ENCODE measurements around the gene SLC38A4. TPM values are rescaled to one million over a fixed set of nuclear protein-coding genes. Genes with fewer than 3 reads are reported as not detected.
A peak's percentile ranks its signal among the peaks of the same experiment; 100 is the strongest.

Gene SLC38A4
- total RNA-seq, 4 donors from 2014 or later: 1.0 to 2.3 (median 1.6) TPM

DNA sequence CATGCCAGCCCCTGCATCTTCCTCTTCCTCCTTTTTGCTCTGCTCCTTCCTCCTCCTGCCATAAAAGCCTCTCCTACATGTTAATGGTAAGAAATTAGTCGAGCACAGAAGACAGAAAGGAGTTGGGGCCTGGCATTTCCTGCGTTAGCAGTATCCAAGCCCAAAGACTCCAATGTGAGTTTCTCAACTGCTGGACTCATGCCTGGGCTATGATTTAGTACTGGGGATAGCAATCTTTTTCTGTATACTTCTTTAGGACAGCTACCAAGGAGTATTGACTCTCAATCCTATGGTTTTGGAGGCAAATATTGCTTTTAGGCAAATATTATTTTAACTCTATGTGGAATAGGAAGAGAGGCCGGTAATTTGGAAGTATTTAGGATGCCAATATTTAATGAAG, 18.0 kb upstream of the SLC38A4 start:
- 43% methylated on average over 3 of the region's 3 CpGs for WGBS

DNA sequence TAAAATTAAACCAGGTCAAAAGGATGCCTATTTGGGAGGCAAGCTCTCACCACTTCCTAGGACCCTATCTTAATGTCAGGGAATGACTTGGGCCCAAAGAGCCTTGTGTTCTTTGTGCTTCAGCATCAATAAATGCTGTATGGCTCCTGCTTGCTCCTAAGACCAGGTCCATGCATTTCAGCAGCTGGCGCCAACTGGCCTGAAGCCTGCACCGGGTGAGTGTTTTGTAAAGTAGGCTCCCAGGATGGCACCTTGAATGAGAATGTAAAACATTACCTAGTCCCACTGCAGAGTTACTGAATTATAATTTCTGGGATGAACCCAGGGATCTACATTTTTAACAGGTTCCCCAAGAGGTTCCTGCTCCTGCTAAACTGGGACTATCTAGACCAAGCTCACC, 16.1 kb upstream of the SLC38A4 start:
- TF ChIP-seq EP300 (IDR thresholded peaks at IDR 0.05) (no peak), POLR2AphosphoS5 (IDR thresholded peaks at IDR 0.05) (no peak), POLR2A (IDR thresholded peaks at IDR 0.05) (no peak)
- TF ChIP-seq, protein P1, sequence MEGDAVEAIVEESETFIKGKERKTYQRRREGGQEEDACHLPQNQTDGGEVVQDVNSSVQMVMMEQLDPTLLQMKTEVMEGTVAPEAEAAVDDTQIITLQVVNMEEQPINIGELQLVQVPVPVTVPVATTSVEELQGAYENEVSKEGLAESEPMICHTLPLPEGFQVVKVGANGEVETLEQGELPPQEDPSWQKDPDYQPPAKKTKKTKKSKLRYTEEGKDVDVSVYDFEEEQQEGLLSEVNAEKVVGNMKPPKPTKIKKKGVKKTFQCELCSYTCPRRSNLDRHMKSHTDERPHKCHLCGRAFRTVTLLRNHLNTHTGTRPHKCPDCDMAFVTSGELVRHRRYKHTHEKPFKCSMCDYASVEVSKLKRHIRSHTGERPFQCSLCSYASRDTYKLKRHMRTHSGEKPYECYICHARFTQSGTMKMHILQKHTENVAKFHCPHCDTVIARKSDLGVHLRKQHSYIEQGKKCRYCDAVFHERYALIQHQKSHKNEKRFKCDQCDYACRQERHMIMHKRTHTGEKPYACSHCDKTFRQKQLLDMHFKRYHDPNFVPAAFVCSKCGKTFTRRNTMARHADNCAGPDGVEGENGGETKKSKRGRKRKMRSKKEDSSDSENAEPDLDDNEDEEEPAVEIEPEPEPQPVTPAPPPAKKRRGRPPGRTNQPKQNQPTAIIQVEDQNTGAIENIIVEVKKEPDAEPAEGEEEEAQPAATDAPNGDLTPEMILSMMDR (IDR thresholded peaks at IDR 0.05): no peak
- H3K36me3 ChIP-seq: no peaks in the 10 kb centered on the region

More for the DNA sequence above, 18.0 kb upstream of the SLC38A4 start:
- Histone ChIP-seq H3K27ac (no peak overlapping the region), H3K4me3 (no peak overlapping the region), H3K9me3 (no peaks in the 10 kb centered on the region), H3K36me3 (no peaks in the 10 kb centered on the region), H3K27me3 (no peaks in the 10 kb centered on the region), H3K4me1 (no peaks in the 10 kb centered on the region)
- no peak for DNase-seq (ENCODE audit: low spot score in 2 of 2)
- TF ChIP-seq POLR2A (IDR thresholded peaks at IDR 0.05): no peak
- TF ChIP-seq EP300 (IDR thresholded peaks at IDR 0.05): no peak
- TF ChIP-seq, protein P1 (IDR thresholded peaks at IDR 0.05): no peak
- no peak for TF ChIP-seq POLR2AphosphoS5 (IDR thresholded peaks at IDR 0.05)

DNA sequence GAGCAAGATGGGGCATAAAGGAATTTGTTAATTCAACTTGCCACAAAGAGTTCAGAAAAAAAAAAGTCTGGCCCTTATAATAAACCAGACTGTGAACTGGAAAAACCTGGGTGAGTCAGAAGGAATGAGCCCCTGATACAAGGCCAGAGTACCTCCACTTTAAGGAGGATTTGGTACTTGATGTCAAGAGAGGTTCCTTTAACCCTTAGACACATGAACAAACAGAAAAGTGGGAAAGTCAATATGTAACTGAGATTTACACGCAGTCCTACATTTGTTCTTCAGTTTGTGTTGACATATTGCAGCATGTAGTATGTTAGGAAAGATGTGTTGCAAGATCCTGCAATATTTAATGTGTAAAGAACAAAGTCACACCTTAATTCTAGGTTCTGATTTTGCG, 14.2 kb upstream of the SLC38A4 start:
- Histone ChIP-seq H3K27me3 (no peaks in the 10 kb centered on the region), H3K27ac (no peak overlapping the region), H3K9me3 (no peaks in the 10 kb centered on the region), H3K4me3 (no peak overlapping the region), H3K4me1 (no peaks in the 10 kb centered on the region), H3K36me3 (no peaks in the 10 kb centered on the region)
- WGBS: 84% methylated on average over 2 of the region's 2 CpGs
- DNase-seq (ENCODE audit: low spot score in 2 of 2): no peak
- no peak for TF ChIP-seq EP300 (IDR thresholded peaks at IDR 0.05)
- TF ChIP-seq, protein P1 (IDR thresholded peaks at IDR 0.05): no peak
- no peak for TF ChIP-seq POLR2A (IDR thresholded peaks at IDR 0.05)
- no peak for TF ChIP-seq POLR2AphosphoS5 (IDR thresholded peaks at IDR 0.05)

More for the DNA sequence above, 16.1 kb upstream of the SLC38A4 start:
- no peak overlapping the region for H3K4me3 ChIP-seq
- H3K27ac ChIP-seq: no peak overlapping the region
- H3K27me3 ChIP-seq: no peaks in the 10 kb centered on the region
- DNase-seq (ENCODE audit: low spot score in 2 of 2): no peak
- WGBS: 89% methylated on average over 2 of the region's 2 CpGs
- H3K9me3 ChIP-seq: no peaks in the 10 kb centered on the region
- no peaks in the 10 kb centered on the region for H3K4me1 ChIP-seq

DNA sequence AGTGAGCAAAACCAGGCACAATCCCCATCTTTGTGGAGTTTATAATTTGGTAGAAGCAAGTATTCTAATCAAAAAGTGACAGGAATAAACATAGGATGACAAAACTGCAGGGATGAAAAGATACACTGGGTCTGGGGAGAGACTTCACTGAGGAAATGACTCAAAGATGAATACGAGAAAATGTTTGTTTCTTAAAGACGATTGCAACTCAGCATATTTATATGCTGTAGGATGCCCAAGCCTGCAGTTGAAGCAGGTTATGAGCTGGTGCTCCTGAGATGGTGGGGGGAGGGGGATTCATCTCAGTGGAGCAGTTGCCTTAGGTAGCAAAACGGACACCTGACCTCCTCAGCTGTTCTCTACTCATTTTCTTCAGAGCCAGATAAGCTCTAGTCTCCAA, 13.4 kb upstream of the SLC38A4 start:
- no peak for DNase-seq (ENCODE audit: low spot score in 2 of 2)
- Histone ChIP-seq H3K36me3 (no peaks in the 10 kb centered on the region), H3K27ac (no peak overlapping the region), H3K9me3 (no peaks in the 10 kb centered on the region), H3K4me1 (no peaks in the 10 kb centered on the region), H3K4me3 (no peak overlapping the region), H3K27me3 (no peaks in the 10 kb centered on the region)
- no peak for TF ChIP-seq POLR2A (IDR thresholded peaks at IDR 0.05)
- no peak for TF ChIP-seq EP300 (IDR thresholded peaks at IDR 0.05)
- WGBS: 76% methylated on average over 3 of the region's 3 CpGs

DNA sequence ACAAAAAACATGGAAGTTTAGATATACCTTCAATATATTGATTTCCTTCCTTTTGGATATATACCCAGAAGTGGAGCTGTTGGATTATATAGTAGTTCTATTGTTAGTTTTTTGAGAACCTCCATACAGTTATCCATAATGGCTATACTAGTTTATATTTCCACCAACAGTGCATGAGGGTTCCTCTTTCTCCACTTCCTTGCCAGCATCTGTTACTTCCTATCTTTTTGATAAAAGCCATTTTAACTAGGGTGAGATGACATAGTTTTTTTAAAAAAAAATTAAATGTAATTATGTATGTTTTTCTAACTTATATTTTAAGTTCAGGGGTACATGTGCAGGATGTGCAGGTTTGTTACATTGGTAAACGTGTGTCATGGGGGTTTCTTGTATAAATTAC, 10.0 kb upstream of the SLC38A4 start:
- WGBS: 90% methylated on average over 1 of the region's 1 CpG
- H3K36me3 ChIP-seq: no peaks in the 10 kb centered on the region
- H3K4me1 ChIP-seq: peaks cover 12% of the 10 kb centered on the region
- no peak overlapping the region for H3K4me3 ChIP-seq
- no peaks in the 10 kb centered on the region for H3K9me3 ChIP-seq
- peaks cover 14% of the 10 kb centered on the region for H3K27me3 ChIP-seq
- DNase-seq (ENCODE audit: low spot score in 2 of 2): no peak
- no peak overlapping the region for H3K27ac ChIP-seq
- TF ChIP-seq POLR2A (IDR thresholded peaks at IDR 0.05) (no peak), POLR2AphosphoS5 (IDR thresholded peaks at IDR 0.05) (no peak), EP300 (IDR thresholded peaks at IDR 0.05) (no peak)
- TF ChIP-seq, protein P1 (IDR thresholded peaks at IDR 0.05): no peak

DNA sequence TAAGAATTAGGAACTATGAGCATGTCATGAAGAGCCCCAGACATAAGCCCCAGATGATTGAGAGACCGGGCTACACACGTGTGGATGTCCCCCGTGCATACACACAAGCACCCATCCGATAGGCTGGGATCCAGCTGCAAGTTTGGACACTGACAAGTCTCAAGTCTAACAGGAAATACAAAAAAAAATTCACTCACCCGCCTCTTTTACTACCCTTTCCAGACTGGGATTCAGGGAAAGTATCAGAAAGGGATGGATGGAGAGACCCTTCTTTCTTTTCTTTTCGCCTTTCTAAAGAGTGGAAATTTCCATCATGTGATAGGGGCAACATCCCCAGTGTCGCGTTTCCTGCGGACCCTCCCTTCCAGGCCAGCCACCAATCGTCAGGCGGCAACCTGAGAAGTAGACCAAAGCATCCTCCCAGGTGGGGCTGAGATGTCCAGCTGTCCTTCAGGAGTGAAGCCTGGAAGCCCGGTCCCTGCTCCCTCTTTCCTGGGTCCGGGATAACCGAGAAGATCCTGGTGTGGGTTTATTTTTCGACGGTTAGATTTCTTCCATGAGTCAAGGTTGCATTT, 6.4 kb upstream of the SLC38A4 start:
- Histone ChIP-seq H3K4me3 (peak overlapping the region; percentile 44), H3K9me3 (no peaks in the 10 kb centered on the region), H3K27ac (no peak overlapping the region), H3K36me3 (no peaks in the 10 kb centered on the region), H3K4me1 (peaks cover 16% of the 10 kb centered on the region), H3K27me3 (peaks cover 23% of the 10 kb centered on the region)
- 47% methylated on average over 16 of the region's 16 CpGs for WGBS
- DNase-seq (ENCODE audit: low spot score in 2 of 2): no peak
- TF ChIP-seq POLR2A (IDR thresholded peaks at IDR 0.05) (no peak), POLR2AphosphoS5 (IDR thresholded peaks at IDR 0.05) (no peak), EP300 (IDR thresholded peaks at IDR 0.05) (no peak)
- TF ChIP-seq, protein P1 (IDR thresholded peaks at IDR 0.05): no peak
